Stimulated activated naive CD4-positive, alpha-beta T cell (primary cell): ENCODE measurements around the gene TEX36.
"Not testable (repeated sequence)": the region's sequence is repeated elsewhere in the genome, so short reads cannot be mapped to it uniquely, and the experiment has no call there.

Experiments
- DNase-seq, 6 experiments: peaks; one replicate each; lab custom pipeline; 2025; lab: John Stamatoyannopoulos, UW

The TEX36 gene, protein sequence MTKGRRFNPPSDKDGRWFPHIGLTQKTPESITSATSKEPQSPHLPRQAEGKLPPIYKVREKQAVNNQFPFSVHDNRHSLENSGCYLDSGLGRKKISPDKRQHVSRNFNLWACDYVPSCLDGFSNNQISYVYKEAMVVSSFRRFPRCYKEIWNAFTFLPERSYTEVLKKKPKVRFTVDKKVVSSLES

DNA sequence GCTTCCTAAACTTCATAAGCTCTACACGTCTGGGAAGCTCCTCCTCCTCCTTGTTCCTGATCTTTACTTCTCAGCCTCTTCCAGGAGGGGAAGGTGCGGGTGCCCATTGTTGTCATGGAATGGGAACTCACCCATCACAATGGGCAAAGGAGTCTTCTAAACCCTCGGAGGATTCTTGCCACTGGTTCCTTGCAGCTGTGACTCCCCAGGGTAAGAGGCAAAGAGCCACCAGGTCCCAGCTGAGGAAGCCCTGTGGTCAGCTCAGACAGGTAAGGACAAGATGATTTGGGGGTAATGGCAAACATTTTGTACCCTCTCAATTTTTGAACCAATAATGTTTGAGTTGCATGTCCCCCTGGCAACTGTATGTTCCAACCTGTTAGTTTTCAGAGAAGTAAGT lies at the start of gene TEX36:
TEX36 (minus strand) TSS at position 101 of the 400 bp plus-strand sequence. CDS start 174 bp downstream, outside the sequence.
- no peak for DNase-seq

DNA sequence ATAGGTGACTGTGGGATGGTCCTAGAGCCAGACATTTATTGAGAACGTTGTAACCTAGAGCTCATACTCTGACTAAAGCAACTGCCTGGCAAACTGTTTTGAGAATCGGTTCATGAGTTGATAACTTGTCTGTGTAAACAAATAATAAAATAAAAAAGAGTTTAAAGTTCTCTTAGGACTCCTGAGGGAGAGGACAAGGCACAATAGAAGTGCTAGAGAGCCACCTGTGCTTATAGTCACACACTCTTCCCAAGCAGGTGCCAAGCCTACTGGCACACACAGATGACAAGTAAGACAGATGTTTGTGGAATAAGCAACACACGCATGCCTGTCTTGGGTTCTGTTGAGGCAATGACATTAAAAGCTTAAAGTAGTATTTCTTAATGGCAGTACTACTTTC lies 44.5 kb upstream of the TEX36 start:
- no peak for DNase-seq

DNA sequence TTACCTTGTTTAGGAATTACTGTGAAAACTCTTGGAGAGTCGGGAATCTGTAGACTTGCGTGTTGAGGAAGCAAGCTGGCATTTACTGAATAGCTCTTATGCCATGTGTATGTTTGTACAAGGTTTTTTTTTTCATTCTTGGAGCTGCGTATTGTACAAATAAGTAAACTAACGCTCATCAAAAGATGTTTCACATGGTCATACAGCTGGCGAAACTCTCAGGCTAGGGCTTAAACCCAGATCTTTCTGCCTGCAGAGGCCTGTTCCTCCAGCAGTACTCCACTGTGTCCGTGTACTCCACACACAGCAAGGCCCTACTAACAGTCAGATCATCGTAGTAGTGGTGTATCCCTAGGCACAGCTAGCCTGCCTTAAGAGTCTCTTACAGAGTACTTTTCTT lies 44.0 kb upstream of the TEX36 start:
- no peak for DNase-seq

DNA sequence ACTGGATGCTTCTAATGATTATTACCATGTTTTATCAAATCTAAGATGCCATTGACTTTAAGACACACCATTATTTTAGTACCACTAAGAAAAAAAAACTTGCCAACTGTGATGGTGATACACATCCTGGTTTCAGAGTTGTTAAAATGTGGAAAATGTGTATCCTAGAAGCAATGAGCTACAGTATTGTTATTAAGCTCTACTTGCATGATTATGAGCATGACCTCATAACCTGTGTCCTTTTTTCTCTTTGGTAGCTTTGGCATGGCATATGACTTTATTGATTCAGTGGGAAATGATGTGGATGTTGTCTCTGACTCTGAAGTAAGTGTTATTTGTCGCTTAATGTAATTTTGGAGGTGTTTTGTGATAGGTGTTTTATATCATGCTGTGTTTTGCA lies 39.8 kb upstream of the TEX36 start:
- no peak for DNase-seq

DNA sequence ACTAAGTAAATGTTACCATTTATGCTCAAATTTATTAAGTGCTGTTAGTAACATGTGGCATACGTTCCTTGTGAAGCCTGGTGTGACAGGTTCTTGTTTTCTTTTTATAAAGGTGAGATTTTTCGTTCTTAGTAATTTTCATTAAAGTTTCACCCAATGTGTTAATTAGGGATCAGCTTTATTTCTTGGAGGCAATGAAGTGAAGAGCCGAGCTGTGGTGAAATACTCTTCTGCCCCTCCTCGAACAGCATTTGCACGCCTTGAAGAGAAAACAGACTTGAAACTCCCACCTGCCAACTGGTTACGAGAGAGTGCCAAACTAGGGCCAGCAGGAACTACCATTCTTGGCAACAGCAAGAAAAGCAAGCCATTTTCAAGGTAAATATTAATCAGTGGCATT lies 38.1 kb upstream of the TEX36 start:
- DNase-seq, result no peak

DNA sequence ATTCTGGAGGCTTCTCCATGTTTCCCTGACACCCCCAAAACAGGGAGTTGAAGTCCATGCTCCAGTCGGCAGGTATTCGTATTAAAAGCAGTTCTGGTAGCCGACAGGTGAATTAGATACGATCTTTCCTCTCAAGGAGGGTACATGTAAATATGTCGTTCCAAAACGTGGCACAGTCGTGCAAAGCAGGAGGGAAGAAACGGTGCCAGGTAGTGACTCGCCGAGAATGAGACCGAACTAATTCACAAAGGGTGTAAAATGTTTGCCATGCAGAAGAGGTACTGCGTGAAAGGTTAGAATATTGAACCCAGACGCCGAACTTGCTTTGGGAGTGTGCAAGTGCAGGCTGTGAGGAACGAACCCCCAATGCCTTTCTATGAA lies 37.0 kb upstream of the TEX36 start:
- DNase-seq, result no peak

GRCh38 chr10:125719173-125720001 lies 36.4 kb upstream of the TEX36 start, which contains the start of gene EDRF1:
TSS of gene EDRF1 (plus strand) at chr10:125719709. CDS start at chr10:125719808, 99 bp downstream.
- DNase-seq, result peak; percentile 95 to 99 (median 99)

- DNase-seq, result not testable (repeated sequence)
Measured at GRCh38 chr10:125714728-125715127, 31.8 kb upstream of the TEX36 start.

- DNase-seq, result no peak
Measured at GRCh38 chr10:125711110-125711750, 28.3 kb upstream of the TEX36 start.

DNA sequence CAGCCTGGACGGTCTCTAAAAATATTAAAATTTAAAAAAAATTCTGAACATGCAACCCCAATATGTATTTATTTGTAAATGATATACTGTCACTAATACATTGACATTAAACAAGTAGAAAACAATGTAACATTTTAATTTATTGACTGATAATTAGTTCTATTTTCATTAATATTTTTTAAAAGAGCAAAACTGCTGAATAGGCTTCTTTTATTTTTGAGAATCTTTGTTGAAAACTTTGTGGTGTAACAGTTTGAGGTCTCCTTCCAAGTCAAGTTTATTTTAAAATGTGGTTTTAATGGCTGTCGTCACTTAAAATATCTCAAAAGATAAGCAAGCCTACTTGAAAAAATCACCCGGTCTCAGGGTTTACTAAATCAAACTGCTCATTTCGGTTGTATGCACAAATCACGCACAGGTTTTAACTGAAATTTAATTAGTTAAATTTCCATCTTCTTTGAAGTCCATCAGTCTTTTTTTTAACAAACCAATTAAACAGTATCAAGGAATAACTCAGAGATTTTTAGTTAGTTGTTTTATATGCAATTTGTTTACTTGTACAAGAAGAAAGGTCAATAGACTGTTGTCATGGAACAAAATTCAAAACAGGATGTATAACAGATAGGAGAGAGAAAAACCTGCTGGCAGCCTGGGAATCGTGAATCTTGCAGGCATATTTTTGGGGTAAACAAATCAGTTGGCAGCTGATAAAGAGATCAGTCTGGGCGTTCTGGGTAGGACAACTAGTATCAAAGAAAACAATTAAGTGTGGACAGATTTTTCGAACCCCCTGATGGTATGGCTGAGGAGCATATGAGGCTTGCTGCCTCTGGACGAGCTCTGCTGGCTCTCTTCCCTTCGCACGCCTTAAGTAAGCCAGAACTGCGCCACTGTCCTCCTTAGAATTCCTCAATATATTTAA lies 26.9 kb upstream of the TEX36 start:
- no peak for DNase-seq

DNA sequence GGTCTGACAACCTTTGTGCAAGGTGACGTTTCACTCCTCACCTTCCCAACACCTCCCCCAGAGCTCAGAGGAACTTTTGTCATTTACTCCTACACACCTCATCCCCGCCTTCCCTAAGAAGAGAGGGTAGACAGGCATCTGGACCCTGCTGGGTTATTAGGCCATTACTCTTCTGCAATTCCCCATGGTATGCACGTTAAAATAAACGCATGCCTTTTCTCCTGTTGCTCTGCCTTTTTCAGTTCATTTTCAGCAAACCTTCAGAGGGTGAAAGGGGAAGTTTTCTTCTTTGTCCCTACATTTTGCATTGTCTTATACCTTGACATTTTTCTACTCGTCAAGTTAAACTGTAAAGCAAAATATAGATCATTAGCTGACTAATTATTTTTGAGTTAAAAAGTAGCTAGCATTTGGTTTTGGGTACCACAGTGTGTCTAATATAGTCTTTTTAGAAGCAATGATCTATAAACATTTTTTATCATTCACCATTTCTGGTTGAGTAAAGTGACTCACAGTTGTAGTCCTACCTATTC lies 26.1 kb upstream of the TEX36 start:
- DNase-seq, result no peak

GRCh38 chr10:125707541-125708468 lies 24.8 kb upstream of the TEX36 start:
- no peak for DNase-seq

DNA sequence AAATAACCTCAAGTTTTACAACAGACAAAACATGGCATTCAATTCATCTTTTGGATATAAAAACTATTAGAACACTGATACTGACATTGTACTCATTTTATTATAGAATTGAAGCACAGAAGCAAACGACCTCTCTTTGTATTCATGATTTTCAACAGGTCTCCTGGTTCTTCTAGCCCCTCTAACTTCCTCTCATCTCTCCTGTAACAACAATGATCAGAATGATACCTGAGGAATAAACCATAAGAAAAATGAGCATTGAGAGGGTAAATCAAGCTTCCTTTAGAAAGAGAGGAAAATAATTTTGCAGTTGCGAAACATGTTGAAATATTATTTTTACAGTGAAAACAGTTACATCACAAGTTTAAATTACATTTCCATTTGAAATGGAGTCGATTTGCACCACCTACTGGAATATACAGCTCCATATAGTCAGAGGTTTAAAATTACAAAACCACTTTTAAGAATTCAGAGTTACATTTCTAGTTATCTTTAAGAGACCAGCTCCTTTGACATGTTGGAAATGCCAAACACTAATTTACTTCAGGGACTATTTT lies 17.5 kb upstream of the TEX36 start:
- DNase-seq, result no peak

DNA sequence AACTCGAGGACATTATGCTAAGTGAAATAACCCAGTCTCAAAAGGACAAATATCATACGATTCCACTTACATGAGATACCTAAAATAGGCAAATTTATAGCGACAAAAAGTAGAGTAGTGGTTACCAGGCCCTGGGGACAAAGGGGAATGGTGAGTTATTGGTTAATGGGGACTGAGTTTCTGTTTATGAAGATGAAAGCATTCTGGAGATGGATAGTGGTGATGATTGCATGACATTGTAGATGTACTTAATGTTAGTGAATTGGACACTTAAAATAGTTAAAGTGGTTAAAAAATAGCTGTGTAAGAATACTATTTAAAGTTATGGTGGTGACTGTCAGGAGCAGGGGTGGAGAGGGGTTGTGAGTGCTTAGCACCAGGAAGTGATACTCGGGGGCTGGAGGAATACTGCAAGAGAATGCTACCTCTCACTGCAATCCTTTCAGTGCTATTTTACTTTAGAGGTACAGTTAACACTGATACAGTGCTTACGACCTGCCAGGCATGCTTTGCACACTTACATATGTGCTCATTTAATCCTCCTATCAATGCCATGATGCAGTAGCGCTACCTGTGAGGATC lies 16.7 kb upstream of the TEX36 start:
- no peak for DNase-seq

GRCh38 chr10:125698481-125698998 lies 15.6 kb upstream of the TEX36 start:
- no peak for DNase-seq

GRCh38 chr10:125696884-125697283 lies 13.9 kb upstream of the TEX36 start:
- DNase-seq, result not testable (repeated sequence)

DNA sequence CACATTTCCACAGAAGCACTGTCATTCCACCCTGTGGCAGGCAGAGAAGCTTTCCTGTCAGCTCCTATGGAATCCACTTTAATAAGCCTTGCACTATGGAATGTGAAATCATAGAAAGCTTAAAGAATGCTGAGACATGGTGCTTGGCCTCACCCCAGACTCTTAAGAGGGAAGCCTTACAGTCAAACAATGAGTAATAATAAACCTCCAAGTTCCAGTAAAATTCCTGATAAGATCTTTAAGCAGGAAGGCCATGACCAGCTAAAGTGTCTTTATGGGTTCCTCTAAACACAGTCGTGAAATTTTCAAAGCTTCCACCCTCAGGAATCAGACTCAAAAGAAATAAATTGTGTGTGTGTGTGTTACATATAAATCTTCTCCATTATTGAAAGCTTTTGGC lies 11.9 kb upstream of the TEX36 start:
- DNase-seq, result no peak

GRCh38 chr10:125693524-125693847 lies 10.5 kb upstream of the TEX36 start:
- DNase-seq, result no peak

- DNase-seq, result no peak
Measured at GRCh38 chr10:125692601-125693523, 9.9 kb upstream of the TEX36 start.
